ENCODE results near the gene RTL3.
"Not testable (repeated sequence)": the region's sequence is repeated elsewhere in the genome, so short reads cannot be mapped to it uniquely, and the experiment has no call there.

RTL3 gene

GRCh38 chrX:78643874-78644273, 15.3 kb downstream of the RTL3 start:
- Mint-ChIP-seq H3K27me3 (no peaks in the 10 kb centered on the region), H3K4me3 (no peak overlapping the region), H3K27ac (peak overlapping the region; percentile 8), H3K9me3 (ENCODE audit: low read depth) (peaks cover 9% of the 10 kb centered on the region), H3K36me3 (peaks cover 2% of the 10 kb centered on the region), H3K4me1 (ENCODE audit: low read depth) (peaks cover 12% of the 10 kb centered on the region)

- no peak overlapping the region for H3K4me3 Mint-ChIP-seq
- H3K27me3 Mint-ChIP-seq, result no peaks in the 10 kb centered on the region
- H3K9me3 Mint-ChIP-seq (ENCODE audit: low read depth), result peaks cover 9% of the 10 kb centered on the region
- H3K27ac Mint-ChIP-seq, result no peak overlapping the region
- peaks cover 2% of the 10 kb centered on the region for H3K36me3 Mint-ChIP-seq
- H3K4me1 Mint-ChIP-seq (ENCODE audit: low read depth), result peaks cover 12% of the 10 kb centered on the region
Observed at GRCh38 chrX:78643096-78643495, 16.0 kb downstream of the RTL3 start.

GRCh38 chrX:78636096-78636495, 23.0 kb downstream of the RTL3 start:
- H3K36me3 Mint-ChIP-seq; H3K27me3 Mint-ChIP-seq; H3K4me3 Mint-ChIP-seq; H3K27ac Mint-ChIP-seq; H3K9me3 Mint-ChIP-seq (ENCODE audit: low read depth); H3K4me1 Mint-ChIP-seq (ENCODE audit: low read depth): not testable (repeated sequence)

- Mint-ChIP-seq H3K4me3 (no peak overlapping the region), H3K36me3 (peaks cover under 1% of the 10 kb centered on the region), H3K4me1 (ENCODE audit: low read depth) (peaks cover 8% of the 10 kb centered on the region), H3K27ac (no peak overlapping the region), H3K9me3 (ENCODE audit: low read depth) (no peaks in the 10 kb centered on the region), H3K27me3 (no peaks in the 10 kb centered on the region)
Observed at GRCh38 chrX:78624962-78625909, 33.9 kb downstream of the RTL3 start.

- Mint-ChIP-seq H3K36me3 (no peaks in the 10 kb centered on the region), H3K4me1 (ENCODE audit: low read depth) (peaks cover 8% of the 10 kb centered on the region), H3K27ac (no peak overlapping the region), H3K4me3 (no peak overlapping the region), H3K9me3 (ENCODE audit: low read depth) (no peaks in the 10 kb centered on the region), H3K27me3 (no peaks in the 10 kb centered on the region)
Observed at GRCh38 chrX:78624426-78624825, 34.7 kb downstream of the RTL3 start.

- Mint-ChIP-seq H3K36me3 (no peaks in the 10 kb centered on the region), H3K4me3 (no peak overlapping the region), H3K27ac (no peak overlapping the region), H3K27me3 (no peaks in the 10 kb centered on the region), H3K9me3 (ENCODE audit: low read depth) (no peaks in the 10 kb centered on the region), H3K4me1 (ENCODE audit: low read depth) (peaks cover 8% of the 10 kb centered on the region)
Observed at GRCh38 chrX:78622831-78623230, 36.3 kb downstream of the RTL3 start.

- no peak overlapping the region for H3K27ac Mint-ChIP-seq
- no peak overlapping the region for H3K4me3 Mint-ChIP-seq
- no peaks in the 10 kb centered on the region for H3K9me3 Mint-ChIP-seq (ENCODE audit: low read depth)
- H3K4me1 Mint-ChIP-seq (ENCODE audit: low read depth), result no peaks in the 10 kb centered on the region
- H3K36me3 Mint-ChIP-seq, result no peaks in the 10 kb centered on the region
- no peaks in the 10 kb centered on the region for H3K27me3 Mint-ChIP-seq
Observed at GRCh38 chrX:78619834-78620233, 39.3 kb downstream of the RTL3 start.

- no peaks in the 10 kb centered on the region for H3K36me3 Mint-ChIP-seq
- no peak overlapping the region for H3K4me3 Mint-ChIP-seq
- H3K9me3 Mint-ChIP-seq (ENCODE audit: low read depth), result no peaks in the 10 kb centered on the region
- H3K27me3 Mint-ChIP-seq, result no peaks in the 10 kb centered on the region
- no peak overlapping the region for H3K27ac Mint-ChIP-seq
- H3K4me1 Mint-ChIP-seq (ENCODE audit: low read depth), result no peaks in the 10 kb centered on the region
Observed at GRCh38 chrX:78618987-78619386, 40.1 kb downstream of the RTL3 start.

- H3K27me3 Mint-ChIP-seq, result no peaks in the 10 kb centered on the region
- no peak overlapping the region for H3K27ac Mint-ChIP-seq
- no peaks in the 10 kb centered on the region for H3K9me3 Mint-ChIP-seq (ENCODE audit: low read depth)
- H3K4me1 Mint-ChIP-seq (ENCODE audit: low read depth), result no peaks in the 10 kb centered on the region
- no peak overlapping the region for H3K4me3 Mint-ChIP-seq
- no peaks in the 10 kb centered on the region for H3K36me3 Mint-ChIP-seq
Observed at GRCh38 chrX:78614264-78614663, 44.9 kb downstream of the RTL3 start.
